Cerebellar cortex (tissue), 1 donor: Measurements from ENCODE around the gene SRBD1.

Source experiments
- DNase-seq: peaks from one replicate; pipeline ENCODE4 v3.0.0-alpha.2; 2015; ENCODE audit warnings: low spot score

The SRBD1 gene

DNA sequence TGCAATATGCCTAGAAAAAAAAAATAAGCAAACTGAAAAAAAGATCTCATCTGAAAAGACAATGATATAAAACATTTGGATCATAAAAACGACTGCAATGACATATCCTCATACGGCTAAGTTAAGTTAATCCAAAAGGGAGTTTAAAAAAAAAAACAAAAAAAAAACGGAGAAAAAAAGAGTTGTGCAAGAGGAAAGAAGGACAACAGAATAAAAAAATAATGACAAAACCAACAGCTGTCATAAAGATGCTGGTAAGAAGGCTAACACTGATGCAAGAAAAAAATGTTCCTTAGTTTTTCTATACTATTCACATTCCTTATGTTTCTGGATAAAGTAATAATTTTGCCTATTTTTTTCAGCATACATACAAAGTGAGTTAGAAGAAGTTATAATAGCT, 192.5 kb downstream of the SRBD1 start:
- no peak for DNase-seq

DNA sequence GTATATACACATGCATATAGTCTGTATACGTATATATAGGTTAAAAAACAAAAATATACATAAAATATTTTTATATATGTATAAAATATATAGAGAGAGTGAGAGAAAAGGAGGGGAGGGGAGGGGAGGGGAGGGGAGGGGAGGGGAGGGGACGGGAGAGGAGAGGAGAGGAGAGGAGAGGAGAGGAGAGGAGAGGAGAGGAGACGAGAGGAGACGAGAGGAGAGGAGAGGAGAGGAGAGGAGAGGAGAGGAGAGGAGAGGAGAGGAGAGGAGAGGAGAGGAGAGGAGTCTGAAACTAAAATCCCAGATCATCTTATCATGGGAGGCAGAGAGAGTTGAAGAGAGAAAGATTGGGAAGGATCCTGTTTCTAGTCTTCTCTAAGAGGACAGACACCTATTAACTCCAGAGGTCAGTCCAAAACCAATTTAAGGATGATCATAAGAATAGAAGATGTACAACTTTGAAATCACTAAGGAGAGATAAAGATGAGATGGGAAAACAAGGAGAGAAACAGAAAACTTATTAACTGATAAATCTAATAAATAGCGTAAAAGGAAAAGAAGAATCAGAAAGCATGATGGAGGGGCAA, 195.4 kb downstream of the SRBD1 start:
- DNase-seq, result no peak

DNA sequence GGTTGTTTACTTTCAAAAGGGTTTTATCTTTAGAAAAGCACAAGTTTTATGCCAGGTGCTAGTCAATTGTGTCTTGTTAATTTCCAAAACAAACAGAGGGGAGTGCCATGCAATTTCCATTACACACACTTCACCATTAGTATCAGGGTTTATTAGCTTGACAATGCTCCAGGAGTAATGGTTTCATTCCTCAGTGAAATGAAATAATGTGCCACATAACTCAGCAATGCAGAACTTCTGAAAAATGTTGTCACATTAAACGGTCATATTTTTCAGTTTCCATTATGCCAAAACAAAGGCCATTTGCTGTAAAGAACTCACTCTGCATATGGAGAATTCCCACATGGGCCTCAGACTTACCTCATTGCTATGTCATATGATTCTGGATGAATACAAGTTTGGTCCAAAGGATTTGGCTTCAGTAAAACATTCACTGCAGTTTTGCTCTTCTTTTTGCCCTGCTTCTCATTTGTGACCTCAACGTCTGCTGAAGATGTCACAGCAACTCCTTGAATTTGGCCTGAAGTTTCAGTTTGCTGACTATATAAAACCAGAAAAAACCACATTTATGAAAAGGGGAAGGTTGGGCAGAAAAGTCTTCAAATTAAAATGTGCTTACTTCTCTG, 198.2 kb downstream of the SRBD1 start:
- no peak for DNase-seq

DNA sequence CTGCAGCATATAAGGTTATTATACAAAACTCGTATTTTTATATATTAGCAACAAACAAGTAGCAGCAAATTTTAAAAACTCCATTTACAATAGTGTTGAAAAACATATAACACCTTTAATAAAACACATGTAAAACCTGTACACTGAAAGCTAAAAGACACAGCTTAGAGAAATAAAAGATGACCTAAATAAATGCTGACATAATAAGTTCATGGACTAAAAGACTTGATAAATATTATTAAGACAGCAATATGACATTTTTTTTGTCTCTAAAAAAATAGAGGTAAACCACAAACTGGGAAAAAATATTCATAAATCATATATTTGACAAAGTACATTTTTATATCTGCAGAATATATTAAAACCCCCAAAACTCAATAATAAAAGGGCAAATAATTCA, 201.4 kb downstream of the SRBD1 start:
- DNase-seq, result no peak

DNA sequence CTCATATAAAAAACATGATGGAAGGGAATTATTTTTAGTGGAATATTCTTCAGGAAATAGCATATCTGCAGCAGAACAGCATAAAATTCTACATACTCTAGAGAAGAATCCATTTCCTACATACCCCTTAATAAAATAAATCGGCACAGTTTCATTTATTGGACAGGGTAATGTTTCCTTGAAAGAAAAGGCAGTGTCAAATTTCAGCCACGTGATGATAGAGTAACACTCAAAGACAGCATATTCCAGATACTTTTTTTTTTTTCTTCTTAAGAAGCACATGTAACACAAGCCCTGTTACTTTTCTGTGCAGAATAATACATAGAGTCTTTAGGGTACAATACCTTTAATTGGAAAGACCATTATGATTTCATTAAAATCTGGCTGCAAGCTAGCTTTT, 204.4 kb downstream of the SRBD1 start:
- DNase-seq, result no peak

DNA sequence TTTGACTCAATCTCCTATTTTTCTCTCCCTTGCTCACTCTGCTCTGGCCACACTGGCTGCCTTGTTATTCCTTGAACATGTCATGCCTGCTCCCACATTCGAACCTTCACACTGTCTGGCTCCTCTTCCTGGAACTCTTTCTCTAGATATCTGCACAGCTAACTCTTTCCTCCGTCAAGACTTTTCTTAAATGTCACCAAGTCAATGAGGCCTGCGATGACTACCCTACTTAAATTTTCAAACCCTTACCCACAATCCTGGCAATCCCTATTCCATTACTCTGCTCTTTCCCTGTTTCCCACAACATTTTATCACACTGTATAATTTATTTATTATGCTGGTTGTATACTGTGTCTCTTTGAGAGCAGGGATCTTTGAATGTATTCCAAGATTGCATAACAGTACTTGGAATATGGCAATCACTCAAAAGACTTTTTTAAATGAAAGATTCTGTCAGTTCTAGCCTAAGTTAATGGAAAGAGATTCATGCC, 206.2 kb downstream of the SRBD1 start:
- DNase-seq, result no peak

DNA sequence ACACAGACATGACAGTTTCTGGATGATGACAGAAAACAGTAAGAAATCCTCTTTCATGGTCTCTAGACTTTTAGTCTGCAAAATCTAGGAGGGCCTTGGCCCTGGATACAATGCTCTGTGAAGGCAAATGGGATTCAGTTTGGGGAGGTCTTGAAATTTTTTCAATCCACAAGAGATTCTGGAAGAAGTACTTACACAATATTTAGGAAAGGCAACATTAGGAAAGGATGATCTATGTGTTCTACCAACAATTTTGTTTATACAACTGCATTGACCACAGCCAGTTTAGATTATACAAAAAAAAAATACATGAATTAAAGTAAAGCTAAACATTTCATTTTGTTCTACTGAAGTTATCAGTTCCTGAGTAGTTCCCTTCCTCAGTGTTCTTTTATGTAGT, 208.0 kb downstream of the SRBD1 start:
- no peak for DNase-seq

DNA sequence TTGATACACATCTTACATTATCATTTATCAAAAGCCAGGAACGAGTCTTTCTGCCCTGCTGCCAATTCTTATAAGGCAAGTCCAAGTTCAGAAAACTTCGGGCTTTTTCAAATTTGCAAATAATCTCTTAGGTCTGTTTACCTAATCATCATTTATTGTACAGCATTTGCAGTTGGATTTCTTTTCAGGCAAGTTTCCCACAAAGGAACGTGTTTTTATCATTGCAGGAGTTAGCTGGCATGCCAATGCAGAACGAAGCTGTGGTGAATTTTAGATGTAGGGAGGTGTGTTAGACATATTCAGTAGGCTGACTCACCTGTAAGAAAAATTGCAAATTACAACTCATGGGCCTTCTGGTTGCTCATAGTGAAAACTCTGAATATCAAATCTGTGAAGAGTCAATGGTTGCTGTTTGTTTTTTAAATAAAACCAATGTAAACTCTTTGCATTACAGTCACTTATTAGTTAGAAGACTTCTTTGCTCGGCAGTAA, 209.6 kb downstream of the SRBD1 start:
- DNase-seq, result no peak

DNA sequence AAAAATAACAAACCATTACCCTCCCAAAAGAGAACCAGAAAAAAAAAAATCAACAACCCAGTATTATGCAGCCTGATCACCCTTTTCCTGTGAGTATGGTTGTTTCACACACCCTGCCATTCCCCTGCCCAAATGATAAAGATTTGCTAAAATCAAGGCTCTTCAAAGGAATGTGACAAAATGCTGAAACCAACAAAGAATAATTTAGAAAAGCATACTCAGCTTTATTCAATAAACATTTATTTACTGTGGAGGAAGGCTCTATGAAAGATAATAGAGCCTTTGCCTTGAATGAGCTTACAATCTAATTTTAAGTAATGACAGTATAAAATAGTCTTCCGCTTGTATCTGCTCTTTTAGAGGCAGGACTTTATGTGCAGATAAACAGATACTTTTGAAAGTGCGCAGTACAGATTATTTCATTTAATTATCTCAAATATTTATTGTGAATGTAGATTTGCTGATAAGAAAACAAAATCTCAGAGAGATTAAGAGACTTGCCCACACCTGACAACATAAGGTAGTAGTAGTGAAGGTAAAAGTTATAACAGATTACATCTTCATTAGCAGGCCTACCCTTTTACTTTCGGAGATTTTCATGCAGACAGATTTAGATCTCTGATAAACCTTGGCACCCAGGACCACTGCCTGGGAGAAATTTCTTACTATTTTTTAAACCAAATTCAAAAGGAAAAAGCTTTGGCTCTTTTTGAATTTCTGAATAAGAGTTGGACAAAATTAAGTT, 211.9 kb downstream of the SRBD1 start:
- no peak for DNase-seq

DNA sequence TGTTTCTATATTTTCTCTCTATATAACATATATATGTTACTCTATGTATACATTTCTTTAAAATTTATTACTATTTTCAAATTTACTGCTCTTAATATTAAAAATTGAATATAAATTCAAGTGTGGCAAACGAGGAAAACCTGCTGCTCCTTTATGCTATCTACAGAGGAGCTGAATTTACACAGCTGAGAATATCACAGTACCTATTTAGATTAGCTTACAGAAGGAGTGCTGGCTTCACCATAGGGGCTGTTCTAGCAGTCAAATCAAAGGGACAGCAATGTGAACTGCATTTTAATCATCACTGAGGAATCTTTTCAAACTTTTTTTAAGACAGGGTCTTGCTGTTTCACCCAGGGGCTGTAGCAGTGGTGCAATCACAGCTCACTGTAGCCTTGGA, 213.8 kb downstream of the SRBD1 start:
- DNase-seq, result no peak

DNA sequence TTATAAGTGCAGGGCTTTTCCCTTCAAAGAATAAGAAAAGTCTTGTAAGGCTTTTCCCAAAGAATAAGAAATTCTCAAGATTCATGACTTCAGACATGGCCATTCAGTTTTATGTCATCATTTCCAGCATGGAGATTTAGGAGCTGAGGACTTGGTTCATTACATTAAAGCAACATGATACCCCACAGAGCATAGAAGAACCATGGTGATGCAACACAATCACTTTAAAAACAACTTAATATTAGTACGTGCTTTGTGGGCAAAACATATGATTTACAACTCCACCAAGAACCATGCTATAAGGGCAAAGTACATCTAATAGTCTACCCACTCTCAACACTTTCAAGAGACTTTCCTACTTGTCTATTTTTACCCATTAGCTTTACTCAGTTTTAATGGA, 214.4 kb downstream of the SRBD1 start:
- no peak for DNase-seq

DNA sequence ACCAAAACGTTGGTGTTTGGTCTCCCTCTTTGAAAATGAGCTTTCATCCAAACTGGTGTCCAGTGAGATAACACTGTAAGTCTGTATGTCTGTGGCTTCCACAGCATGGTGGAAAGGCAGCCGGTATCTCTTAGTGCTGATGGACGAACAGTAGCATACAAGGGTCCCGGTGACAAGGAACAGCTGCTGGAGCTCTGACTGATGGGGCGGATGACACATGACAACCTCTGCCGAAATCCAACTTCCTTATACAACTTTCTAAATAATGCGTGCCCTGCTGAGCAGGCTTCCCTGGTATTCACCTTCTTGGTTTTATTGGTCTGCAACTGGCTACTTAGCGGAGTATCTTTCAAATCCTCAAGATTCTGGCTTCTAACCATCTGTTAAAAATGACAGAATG, 216.2 kb downstream of the SRBD1 start:
- DNase-seq, result no peak

DNA sequence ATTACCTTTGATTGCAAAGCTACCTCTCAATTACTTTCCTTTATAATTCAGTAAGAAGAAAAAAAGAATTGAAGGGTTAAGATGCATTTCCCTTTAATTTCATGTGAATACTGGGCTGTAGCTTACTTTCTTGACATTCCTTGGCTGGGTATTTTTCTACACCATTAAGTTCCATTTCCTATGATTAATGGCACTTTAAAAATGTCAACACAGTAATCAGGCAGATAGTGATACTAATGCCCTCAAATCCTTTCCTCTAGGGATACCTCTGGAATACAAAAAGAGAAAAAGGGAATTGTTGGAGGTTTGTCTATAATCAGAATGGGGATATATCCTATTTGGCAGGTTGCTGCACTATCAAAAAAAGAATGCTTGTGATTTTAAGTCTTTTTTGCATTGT, 216.9 kb downstream of the SRBD1 start:
- DNase-seq, result no peak

DNA sequence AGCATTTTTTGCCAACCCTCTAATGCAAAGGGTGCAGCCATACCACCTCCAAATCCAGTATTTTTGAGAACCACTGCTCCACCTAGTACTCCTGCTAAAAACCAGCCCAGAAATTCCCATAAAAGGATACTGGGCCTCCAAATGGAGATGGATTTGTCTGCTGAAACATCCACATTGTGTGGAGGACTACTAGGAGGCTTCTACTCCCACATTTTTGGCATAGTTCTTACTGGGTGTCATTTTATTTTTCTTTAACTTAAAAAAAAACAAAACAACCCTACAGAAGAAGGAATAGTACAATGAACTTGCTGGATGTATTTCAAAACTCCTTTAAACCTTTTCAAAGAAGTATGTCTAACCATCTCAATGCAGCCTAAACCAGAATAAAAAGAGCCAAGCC, 219.2 kb downstream of the SRBD1 start:
- DNase-seq, result no peak

DNA sequence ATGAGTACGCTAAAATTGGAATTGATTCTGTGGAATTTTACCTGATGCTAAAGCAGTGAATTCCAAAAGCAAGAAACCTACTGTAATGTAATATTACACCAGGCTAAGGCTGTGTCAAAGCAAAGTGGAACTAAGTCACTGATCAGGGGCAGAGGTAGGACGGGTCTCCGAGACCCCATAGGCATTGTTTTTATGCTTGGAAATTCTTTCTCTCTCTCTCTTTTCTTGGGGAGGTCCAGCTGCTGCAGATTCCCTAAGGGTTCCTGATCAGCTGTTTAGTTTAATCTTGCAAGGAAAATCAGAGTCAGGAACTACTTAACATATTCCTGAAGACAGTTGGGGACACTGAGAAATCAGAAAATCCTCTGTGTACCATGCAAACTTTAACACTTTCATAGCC, 220.2 kb downstream of the SRBD1 start:
- DNase-seq, result no peak

DNA sequence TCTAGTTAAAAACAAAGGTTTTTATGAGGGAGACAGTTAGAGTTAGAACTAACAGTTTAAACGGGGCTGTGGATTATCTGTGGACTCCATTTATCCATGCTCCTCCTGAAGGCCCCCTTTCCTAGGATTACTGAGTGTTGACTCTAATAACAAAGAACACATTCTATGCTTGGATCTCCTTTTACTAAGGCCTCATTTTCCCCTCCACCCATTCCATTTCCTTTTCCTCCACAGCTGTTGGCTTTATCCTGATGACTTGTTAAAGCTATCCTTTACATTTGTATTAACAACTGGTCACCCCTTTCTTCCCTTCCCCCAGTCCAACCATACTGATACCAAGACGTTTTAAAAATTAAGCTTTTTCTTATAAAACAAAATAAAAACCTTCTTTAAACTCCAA, 220.6 kb downstream of the SRBD1 start:
- no peak for DNase-seq

DNA sequence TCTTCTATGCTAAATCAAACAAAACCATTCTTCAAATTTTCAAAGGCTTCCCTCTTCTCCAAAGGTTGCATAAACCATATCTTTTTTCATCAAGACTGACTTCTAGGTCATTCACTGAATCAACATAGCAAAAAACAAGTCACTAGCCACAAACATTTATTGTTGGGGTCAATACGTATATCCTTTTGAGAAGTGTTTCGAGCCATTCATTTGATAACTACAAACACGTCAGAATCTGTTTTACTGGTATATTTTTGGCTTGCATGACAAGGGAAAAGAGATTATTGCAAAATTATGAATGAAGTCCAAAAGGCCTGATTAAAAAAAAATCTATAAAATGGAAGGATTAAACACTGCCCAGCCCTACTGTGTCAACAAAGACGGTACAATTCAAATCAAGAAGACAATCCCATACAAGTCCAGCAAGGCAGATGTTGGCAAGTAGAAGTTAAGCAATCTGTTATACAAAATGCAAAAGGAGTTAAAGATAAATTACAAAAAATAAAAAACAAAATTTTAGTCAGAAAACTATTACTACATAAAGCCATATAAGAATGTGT, 222.4 kb downstream of the SRBD1 start:
- no peak for DNase-seq

DNA sequence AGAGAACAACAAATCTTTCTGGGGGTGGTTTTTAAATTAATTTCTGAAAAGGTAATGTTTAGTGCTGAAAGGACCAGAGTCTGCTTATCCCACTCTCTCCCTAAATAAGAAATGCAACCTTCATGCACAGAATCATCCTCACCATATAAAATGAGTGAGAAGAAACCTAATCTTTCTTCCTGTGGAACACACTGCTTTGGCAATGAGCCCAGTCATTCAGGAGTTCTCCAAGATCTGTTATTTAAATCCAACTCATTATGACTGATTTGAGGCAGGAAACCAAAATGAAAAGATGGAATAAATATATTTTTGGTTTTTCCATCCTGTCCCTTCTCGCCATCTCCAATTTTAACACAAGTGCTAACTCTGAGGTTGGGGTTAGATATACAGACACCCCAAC, 228.3 kb downstream of the SRBD1 start:
- DNase-seq, result no peak

DNA sequence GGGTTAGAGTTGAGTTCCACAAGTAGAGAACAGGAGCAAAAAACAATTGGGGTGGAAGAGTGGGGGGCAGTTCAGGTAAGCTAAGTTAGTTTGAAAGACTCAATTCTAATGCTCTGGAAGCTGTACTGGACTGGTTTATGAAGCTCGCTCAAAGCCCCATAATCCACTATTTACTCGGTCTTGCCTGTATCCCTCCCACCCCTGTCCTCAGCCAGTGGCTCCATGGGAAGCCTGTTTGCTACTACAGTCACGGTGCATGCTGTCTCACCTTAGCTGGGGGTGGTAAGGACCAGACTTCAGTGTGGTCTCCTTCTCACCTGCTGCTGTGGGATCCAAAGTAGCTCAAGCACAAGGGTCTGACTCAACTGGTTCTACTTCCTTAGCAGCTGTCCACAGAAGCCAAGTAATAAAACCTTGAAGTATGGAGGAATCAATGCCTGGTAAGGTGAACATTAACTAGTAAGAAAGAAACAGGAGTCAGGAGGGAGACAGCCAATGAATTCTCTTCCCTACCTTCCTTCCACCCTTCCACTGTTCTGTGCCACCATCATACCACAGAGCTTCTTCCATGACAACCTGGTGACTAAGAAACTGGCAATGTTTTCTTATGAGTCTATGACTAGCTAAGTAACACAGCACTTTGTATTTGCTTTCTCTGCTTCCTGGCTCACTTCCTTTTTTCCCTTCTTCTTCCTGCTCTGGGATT, 230.8 kb downstream of the SRBD1 start:
- DNase-seq, result no peak

DNA sequence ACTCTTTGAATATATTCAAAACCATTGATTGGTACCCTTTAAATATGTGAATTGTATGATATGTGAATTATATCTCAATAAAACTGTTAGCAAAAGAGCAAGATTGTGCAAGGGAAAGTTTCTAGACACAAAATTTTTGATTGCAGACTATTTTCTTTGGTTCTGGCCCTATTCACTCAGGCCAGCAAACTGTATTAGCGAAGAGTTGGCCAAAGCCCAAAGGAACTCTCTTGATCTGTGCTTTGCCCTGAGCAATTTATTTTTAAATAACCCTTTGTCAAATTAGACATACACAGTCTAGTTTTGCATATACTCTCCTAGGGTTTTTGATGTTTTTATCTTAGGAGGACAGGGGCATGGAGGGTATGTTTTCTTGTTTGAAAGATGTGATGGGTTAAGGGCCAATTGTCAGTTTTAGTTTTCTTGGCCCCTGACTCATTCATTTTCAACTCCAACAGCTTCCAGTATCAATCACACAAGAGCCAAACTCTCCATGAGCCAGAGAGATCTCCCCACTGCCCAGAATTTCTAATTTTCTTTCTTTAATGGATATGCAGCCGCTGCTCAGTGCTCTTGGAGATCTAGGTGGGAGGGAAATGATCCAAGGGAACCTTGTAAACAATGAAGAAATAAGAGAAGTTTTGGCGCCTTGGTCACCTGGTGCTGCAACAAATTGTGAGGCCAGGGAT, 231.5 kb downstream of the SRBD1 start:
- DNase-seq, result no peak

DNA sequence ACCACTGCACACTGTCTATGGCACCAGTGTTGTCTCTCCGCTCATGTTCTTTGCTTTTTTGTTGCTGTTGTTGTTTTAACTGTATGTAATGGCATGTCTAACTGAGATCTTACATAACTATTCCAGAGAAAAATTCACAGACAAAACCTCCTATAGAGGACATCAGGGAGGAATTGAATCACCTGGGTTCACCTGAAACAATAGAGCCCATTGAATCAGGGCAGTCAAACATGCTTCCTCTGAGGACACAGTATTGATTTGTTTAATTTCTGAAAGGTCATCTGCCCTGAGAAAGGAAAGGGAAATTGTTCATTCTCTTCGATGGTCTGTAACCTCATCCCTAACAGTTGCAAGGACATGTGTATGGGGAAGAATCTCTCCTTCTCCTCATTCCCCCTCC, 237.5 kb downstream of the SRBD1 start:
- no peak for DNase-seq

DNA sequence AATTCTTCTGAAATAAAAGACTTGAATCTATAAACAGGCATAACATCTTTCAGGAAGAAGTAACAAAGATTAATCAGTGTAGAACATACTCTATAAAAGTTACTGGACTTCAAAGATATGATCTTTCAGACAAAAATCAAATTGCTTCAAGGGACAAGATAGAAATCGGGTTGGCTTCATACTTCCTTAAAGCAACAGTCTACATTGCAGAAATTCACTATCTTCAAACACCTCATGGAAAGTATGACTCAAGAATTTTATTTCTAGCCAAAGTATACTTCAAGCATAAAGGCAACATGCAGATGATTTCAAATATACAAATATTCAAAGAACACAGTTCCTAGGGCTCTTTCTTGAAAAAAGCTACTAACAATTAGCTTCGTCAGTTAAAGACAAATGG, 240.7 kb downstream of the SRBD1 start:
- no peak for DNase-seq
